ENCODE data around the gene KRT26.

DNA sequence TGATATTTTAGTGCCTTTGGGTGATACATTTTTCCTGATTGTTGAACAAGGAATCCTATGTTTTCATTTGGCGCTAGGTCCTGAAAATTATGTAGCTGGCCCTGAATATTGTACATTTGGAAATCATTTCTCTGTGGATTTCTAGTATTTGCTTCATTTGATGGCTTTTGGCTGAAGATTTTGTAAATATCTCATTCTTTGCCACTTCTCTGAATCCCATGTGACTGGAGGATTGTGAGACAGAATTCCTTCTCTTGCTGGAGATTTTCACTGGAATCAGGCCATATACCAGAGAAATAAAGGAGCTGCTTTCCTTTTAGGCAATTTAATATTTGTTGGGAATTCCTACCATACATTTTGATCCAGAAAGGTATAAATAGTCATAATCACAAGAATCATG lies 19.1 kb upstream of the KRT26 start:
- TF ChIP-seq, protein P1, sequence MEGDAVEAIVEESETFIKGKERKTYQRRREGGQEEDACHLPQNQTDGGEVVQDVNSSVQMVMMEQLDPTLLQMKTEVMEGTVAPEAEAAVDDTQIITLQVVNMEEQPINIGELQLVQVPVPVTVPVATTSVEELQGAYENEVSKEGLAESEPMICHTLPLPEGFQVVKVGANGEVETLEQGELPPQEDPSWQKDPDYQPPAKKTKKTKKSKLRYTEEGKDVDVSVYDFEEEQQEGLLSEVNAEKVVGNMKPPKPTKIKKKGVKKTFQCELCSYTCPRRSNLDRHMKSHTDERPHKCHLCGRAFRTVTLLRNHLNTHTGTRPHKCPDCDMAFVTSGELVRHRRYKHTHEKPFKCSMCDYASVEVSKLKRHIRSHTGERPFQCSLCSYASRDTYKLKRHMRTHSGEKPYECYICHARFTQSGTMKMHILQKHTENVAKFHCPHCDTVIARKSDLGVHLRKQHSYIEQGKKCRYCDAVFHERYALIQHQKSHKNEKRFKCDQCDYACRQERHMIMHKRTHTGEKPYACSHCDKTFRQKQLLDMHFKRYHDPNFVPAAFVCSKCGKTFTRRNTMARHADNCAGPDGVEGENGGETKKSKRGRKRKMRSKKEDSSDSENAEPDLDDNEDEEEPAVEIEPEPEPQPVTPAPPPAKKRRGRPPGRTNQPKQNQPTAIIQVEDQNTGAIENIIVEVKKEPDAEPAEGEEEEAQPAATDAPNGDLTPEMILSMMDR (IDR thresholded peaks at IDR 0.05; ENCODE audit: low read depth, low read length), result no peak
- TF ChIP-seq, protein P2, sequence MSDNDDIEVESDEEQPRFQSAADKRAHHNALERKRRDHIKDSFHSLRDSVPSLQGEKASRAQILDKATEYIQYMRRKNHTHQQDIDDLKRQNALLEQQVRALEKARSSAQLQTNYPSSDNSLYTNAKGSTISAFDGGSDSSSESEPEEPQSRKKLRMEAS (IDR thresholded peaks at IDR 0.05; ENCODE audit: low read depth, low read length), result no peak
- no peak for TF ChIP-seq POLR2A (IDR thresholded peaks at IDR 0.05; ENCODE audit: extremely low read depth, insufficient read length)

All from NB4 (cell line).